DLD1 (cell line): ENCODE results near the gene SHE.

Experiments used
- in situ Hi-C: cut with HindIII; loops from 2 replicates; pipeline ENCODE4 v1.10.0; 2017; ENCODE audit warnings: low sequenced_read_pairs

Gene SHE

GRCh38 chr1:154481053-154481452 is 21.2 kb downstream of the SHE start:
- in situ Hi-C loops, result no loop called here

GRCh38 chr1:154479764-154480421 is 22.3 kb downstream of the SHE start:
- in situ Hi-C loops, result no loop called here

DNA sequence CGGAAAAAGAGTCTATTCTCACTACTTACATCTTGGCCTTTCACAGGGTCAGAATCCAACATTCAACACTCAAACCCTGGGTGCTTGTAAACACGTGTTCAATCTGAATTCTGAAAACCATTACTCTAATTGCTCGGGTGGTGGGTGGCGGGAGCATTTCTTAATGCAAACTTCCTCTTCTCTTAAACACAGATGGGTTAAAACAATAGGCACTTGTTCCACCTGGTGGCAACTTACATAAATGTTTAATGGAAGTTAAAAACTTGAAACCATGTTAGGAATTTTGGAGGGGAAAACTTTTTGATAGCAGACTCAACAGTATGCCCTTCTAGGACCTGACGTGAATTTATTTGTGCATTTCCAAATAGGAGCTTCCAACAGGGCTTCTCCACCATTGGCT is 23.6 kb downstream of the SHE start:
- in situ Hi-C loops, result no loop called here

DNA sequence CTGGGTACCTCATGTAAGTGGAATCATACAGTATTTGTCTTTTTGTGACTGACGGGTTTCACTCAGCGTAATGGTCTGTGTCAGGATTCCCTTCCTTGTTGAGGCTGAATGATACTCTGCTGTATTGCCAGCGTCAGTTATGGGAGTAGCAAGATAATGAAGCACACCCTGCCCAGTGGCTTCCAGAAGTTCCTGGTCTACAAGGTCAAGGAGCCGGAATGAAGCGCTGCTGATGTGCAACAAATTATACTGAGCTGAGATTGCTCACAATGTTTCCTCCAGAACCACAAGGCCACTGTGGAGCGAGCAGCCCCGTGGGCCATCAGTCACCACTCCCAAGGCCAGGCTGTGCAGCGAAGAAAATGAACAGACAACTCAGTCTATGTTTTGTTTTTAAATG is 24.2 kb downstream of the SHE start:
- in situ Hi-C loops, result no loop called here

DNA sequence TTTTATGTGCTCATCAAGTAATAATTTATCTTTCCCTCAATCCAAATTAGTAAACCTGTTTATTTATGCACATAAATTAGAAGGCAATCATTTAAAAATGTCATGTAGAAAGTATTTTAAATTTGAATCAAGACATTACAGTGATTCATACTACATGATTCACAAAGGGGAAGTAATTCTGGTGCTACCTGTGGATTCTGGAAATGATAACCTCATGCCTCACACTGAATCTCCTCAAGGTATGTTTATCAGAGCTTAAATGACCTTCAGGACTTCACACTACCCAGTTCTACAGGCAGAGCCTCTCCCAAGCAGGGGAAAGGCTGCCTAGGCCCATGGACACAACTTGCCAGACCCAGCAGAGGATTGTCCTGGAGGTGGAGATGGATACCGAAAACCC is 25.4 kb downstream of the SHE start:
- in situ Hi-C loops, result no loop called here

DNA sequence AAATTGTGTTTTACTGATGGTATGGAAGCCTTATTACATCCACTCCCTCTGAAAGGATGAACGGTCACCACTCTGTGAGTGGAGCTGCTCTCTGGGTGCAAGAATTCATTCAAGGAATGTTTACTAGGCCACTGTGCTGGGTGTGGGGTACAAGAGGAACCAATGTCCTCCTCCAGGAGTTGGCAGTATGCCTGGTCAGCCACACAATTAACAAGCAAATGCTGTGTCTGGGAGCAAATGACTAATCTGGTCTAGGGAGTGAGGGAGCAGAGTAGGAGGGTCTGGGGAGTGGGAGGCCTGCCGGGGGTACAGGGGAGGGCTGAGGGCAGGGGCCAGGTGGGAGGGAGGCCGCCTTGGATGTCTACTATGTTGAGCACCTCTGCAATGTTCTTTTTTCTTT is 27.4 kb downstream of the SHE start:
- in situ Hi-C loops, result no loop called here

DNA sequence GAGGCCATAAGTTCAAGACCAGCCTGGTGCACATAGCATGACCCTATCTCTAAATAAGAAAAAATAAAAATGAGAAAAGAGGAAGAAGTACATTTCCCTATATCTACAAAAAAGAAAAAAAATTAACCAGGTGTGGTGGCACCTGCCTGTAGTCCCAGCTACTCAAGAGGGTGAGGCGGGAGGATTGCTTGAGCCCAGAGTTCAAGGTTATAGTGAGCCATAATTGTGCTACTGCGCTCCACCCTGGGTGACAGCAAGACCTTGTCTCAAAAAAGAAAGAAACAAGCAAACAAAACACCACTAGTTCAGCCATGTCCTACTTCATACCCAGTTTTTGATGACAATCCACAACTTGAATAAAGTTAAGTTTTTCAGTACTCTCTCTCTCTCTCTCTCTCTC is 30.9 kb downstream of the SHE start:
- in situ Hi-C loops, result no loop called here

- in situ Hi-C loops, result no loop called here
Measured at GRCh38 chr1:154469844-154470560, 32.2 kb downstream of the SHE start.

DNA sequence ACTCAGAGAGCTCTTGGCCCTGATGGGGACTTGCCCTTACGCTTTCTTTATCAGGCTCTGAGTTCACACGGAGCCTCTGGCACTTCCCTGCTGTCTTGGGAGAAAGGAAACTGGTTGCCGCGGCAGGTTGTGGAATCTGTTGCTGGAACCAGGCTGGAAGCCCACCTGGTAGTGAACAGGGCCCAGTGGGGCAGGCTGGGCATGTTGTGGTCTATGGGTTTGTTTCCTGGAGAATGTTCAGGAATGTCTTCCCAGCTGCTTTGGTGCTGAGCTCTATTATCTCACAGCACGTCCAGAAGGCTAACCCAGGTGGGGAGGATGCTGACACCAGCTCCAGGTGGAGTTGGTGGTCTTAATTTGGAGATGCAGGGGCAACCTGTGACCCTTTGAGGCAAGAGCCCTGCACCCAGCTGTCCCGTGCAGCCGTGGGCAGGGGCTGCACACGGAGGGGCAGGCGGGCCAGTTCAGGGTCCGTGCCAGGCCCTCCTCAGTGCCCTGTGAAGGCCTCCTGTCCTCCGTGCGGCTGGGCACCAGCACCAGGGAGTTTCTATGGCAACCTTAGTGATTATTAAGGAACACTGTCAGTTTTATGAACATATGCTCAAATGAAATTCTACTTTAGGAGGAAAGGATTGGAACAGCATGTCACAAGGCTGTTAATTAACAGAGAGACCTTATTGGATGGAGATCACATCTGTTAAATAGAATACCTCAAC is 33.5 kb downstream of the SHE start:
- in situ Hi-C loops, result no loop called here

GRCh38 chr1:154467434-154468102 is 34.6 kb downstream of the SHE start:
- in situ Hi-C loops, result no loop called here

GRCh38 chr1:154466921-154467417 is 35.2 kb downstream of the SHE start:
- in situ Hi-C loops, result no loop called here

GRCh38 chr1:154466206-154466605 is 36.0 kb downstream of the SHE start:
- in situ Hi-C loops, result no loop called here

GRCh38 chr1:154465621-154466195 is 36.5 kb downstream of the SHE start:
- in situ Hi-C loops, result no loop called here

- in situ Hi-C loops, result no loop called here
Measured at GRCh38 chr1:154463512-154463990, 38.7 kb downstream of the SHE start.

- in situ Hi-C loops, result no loop called here
Measured at GRCh38 chr1:154460695-154461260, 41.4 kb downstream of the SHE start.

DNA sequence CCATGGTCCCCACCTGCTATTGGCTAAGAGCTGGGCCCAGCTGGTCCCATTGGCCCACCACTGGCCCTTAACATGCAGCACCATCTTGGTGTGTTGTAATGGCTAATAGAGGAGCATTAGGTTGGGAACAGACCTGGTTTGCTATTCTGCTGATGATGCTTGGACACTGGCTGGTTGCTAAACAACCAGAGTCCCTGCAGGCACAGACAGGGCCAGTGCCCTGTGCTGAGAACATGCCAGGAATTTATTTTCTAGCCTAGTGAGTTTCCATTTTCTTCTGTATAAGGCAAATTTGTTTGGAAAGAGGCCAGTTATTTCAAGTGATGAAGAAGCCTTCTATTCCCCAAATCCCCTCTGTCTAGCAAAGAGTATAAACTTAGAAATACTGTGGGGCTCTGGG is 43.1 kb downstream of the SHE start:
- in situ Hi-C loops, result no loop called here

DNA sequence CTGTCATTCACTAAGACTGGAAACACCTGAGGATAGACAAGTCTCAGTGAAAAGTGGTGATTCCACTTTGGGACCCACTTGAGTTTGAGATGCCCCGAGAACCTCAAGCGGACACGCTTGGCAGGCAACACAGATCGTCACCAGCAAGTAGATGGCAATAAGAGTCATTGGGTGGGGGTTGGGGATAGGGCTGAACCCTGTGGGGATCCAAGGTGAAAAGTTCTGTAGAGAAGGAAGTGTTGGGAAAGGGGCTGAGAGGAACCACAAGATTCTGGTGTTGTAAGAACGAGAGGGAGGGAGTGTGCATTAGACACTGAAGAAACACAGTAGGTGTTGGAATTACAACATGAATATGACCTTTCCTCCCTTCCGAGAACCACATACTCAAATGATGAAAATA is 45.6 kb downstream of the SHE start:
- in situ Hi-C loops, result no loop called here

DNA sequence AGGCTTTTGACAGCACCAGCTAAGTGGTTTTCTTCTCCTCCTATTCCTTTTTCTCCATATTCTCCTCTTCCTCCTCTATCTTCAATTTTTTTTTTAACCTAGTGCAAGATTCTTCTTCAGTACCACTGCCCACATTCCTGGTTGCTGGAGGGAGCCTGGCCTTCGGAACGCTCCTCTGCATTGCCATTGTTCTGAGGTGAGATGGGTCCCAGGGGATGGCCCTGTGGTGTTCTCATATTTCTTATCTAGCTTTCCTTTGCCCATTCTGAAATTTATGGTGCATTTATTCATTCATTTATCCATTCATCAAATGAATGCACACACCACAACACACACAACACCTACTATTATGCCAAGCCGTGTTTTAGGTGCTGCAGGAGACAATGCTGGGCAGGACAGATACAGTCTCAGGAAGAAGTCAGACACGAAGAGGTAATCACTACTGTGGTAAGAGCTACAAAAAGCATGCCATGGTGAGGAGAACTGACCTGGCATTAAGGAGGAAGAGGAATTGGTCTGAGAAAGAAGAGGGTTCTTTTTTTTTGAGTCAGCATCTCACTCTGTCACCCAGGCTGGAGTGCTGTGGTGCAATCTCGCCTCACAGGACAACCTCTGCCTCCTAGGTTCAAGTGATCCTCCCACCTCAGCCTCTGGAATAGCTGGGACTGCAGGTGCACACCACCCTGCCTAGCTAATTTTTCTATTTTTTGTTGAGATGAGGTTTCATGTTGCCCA is 47.7 kb downstream of the SHE start:
- in situ Hi-C loops, result no loop called here

DNA sequence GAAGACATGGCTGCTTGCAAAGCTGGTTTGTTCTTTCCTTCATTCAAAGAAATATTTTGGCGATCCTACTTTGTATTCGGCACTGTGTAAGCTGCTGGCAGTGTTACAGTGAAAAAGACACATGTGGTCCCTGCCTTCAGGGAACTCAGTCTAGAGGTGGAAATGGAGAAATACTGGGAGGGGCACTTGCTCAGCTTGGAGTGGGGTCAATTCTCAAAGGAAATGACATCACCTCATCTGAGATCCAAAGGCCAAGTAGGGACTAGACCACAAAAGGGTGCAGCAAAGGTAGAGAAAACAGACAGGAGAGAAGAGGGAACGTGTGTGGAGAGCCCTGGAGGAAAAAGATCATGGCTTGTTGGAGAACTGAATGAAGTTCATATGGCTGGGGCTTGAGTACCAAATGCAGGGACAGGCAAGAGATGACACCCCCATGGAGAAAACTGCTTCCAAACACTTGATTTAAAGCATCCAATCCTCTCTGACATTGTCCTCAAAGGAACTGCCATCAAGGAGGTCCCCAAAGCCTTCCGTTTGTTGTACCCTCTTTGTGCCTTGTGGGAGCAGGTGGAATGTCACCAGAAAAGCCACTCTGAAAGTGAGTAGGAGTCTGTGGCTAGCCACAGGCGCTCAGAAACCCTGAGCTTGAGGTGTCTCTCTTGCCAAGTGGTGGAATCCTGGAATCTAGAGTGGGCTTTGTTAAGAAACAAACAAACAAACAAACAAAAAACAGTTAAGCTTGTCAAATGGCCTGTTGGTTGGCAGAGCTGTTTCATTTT is 48.4 kb downstream of the SHE start:
- in situ Hi-C loops, result no loop called here
